ENCODE results near the gene MAT2A. TPM values are rescaled to one million over a fixed set of nuclear protein-coding genes. Genes with fewer than 3 reads are reported as not detected.

Gene MAT2A
- total and polyA plus RNA-seq, 10 of the 15 experiments (the other 5 are each of a cell fraction or from before 2014, with no cell fraction given): 97.6 to 408 (median 290) TPM

DNA sequence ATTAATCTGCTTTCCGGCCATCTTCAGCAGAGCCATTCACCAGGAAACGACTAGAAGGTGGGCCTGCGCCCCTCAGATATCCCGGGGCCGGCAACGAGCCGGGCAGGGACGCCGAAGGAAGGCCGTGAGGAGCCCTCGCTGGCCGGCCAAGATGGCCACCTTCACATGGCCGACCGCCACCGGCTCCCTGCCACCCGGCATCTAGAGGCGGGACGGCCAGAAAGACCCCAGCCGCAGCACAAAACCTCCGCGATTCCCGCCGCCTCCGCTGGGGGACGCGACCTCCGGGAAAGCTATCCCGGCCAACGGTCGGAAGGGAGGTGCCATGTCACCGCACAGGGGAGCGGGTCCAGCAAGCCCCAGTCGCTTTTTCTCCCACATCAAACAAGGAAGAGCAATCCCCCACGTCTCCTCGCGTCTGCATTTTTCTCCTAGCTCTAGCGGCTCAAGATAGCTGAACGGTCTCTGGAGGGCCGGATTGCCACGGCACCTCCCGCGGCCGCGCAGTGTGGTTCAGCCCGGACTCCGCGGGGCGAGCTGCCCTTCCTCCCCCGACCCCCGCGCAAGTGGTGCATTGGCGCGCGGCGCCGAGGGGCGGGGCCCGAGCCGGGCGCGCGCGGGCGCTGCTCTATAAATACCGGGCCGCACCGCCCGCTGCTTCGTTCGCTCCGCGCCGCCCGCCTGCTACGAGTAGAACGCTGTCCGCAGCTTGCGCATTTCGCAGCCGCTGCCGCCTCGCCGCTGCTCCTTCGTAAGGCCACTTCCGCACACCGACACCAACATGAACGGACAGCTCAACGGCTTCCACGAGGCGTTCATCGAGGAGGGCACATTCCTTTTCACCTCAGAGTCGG, at the start of gene MAT2A (continued):
- TF ChIP-seq, protein P1, sequence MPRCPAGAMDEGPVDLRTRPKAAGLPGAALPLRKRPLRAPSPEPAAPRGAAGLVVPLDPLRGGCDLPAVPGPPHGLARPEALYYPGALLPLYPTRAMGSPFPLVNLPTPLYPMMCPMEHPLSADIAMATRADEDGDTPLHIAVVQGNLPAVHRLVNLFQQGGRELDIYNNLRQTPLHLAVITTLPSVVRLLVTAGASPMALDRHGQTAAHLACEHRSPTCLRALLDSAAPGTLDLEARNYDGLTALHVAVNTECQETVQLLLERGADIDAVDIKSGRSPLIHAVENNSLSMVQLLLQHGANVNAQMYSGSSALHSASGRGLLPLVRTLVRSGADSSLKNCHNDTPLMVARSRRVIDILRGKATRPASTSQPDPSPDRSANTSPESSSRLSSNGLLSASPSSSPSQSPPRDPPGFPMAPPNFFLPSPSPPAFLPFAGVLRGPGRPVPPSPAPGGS (IDR thresholded peaks at IDR 0.05; ENCODE audit: borderline replicate concordance, insufficient read depth, low read depth, low read length, poor library complexity, severe bottlenecking): peak; percentile 61
- TF ChIP-seq, protein P2, sequence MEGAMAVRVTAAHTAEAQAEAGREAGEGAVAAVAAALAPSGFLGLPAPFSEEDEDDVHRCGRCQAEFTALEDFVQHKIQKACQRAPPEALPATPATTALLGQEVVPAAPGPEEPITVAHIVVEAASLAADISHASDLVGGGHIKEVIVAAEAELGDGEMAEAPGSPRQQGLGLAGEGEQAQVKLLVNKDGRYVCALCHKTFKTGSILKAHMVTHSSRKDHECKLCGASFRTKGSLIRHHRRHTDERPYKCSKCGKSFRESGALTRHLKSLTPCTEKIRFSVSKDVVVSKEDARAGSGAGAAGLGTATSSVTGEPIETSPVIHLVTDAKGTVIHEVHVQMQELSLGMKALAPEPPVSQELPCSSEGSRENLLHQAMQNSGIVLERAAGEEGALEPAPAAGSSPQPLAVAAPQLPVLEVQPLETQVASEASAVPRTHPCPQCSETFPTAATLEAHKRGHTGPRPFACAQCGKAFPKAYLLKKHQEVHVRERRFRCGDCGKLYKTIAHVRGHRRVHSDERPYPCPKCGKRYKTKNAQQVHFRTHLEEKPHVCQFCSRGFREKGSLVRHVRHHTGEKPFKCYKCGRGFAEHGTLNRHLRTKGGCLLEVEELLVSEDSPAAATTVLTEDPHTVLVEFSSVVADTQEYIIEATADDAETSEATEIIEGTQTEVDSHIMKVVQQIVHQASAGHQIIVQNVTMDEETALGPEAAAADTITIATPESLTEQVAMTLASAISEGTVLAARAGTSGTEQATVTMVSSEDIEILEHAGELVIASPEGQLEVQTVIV (IDR thresholded peaks at IDR 0.05; ENCODE audit: borderline replicate concordance, partially characterized antibody): peak; percentile 75
- TF ChIP-seq NR2C1 (IDR thresholded peaks at IDR 0.05): peak; percentile 26; the same call in 1 of the 2 replicates
- TF ChIP-seq JUND (IDR thresholded peaks at IDR 0.05; ENCODE audit: low read depth, low read length): peak; percentile 98
- TF ChIP-seq PML (IDR thresholded peaks at IDR 0.05; ENCODE audit: low read length): peak; percentile 100
- TF ChIP-seq, protein P3, sequence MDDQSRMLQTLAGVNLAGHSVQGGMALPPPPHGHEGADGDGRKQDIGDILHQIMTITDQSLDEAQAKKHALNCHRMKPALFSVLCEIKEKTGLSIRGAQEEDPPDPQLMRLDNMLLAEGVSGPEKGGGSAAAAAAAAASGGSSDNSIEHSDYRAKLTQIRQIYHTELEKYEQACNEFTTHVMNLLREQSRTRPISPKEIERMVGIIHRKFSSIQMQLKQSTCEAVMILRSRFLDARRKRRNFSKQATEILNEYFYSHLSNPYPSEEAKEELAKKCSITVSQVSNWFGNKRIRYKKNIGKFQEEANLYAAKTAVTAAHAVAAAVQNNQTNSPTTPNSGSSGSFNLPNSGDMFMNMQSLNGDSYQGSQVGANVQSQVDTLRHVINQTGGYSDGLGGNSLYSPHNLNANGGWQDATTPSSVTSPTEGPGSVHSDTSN (IDR thresholded peaks at IDR 0.05; ENCODE audit: insufficient replicate concordance, low read depth, low read length): peak; percentile 52
- 0 out of 2 replicates have a peak, but pooled peaks have one; percentile 13 for TF ChIP-seq TARDBP (IDR thresholded peaks at IDR 0.05; ENCODE audit: borderline replicate concordance)
- TF ChIP-seq EED (IDR thresholded peaks at IDR 0.05; ENCODE audit: low read depth): peak; percentile 89
- peak; percentile 45 for TF ChIP-seq SIX5 (IDR thresholded peaks at IDR 0.05; ENCODE audit: low read depth, low read length, severe bottlenecking)
- no peak for TF ChIP-seq STAT3 (IDR thresholded peaks at IDR 0.05; ENCODE audit: low read depth, low read length)
- TF ChIP-seq, protein P4, sequence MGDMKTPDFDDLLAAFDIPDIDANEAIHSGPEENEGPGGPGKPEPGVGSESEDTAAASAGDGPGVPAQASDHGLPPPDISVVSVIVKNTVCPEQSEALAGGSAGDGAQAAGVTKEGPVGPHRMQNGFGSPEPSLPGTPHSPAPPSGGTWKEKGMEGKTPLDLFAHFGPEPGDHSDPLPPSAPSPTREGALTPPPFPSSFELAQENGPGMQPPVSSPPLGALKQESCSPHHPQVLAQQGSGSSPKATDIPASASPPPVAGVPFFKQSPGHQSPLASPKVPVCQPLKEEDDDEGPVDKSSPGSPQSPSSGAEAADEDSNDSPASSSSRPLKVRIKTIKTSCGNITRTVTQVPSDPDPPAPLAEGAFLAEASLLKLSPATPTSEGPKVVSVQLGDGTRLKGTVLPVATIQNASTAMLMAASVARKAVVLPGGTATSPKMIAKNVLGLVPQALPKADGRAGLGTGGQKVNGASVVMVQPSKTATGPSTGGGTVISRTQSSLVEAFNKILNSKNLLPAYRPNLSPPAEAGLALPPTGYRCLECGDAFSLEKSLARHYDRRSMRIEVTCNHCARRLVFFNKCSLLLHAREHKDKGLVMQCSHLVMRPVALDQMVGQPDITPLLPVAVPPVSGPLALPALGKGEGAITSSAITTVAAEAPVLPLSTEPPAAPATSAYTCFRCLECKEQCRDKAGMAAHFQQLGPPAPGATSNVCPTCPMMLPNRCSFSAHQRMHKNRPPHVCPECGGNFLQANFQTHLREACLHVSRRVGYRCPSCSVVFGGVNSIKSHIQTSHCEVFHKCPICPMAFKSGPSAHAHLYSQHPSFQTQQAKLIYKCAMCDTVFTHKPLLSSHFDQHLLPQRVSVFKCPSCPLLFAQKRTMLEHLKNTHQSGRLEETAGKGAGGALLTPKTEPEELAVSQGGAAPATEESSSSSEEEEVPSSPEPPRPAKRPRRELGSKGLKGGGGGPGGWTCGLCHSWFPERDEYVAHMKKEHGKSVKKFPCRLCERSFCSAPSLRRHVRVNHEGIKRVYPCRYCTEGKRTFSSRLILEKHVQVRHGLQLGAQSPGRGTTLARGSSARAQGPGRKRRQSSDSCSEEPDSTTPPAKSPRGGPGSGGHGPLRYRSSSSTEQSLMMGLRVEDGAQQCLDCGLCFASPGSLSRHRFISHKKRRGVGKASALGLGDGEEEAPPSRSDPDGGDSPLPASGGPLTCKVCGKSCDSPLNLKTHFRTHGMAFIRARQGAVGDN (IDR thresholded peaks at IDR 0.05): peak; percentile 98
- TF ChIP-seq ATF7 (IDR thresholded peaks at IDR 0.05; ENCODE audit: low read depth): peak; percentile 99
- TF ChIP-seq SUZ12 (IDR thresholded peaks at IDR 0.05; ENCODE audit: unreplicated experiment): no peak
- TF ChIP-seq SMAD1 (IDR thresholded peaks at IDR 0.05; ENCODE audit: low read depth, partially characterized antibody): peak; percentile 78
- TF ChIP-seq, protein P5, sequence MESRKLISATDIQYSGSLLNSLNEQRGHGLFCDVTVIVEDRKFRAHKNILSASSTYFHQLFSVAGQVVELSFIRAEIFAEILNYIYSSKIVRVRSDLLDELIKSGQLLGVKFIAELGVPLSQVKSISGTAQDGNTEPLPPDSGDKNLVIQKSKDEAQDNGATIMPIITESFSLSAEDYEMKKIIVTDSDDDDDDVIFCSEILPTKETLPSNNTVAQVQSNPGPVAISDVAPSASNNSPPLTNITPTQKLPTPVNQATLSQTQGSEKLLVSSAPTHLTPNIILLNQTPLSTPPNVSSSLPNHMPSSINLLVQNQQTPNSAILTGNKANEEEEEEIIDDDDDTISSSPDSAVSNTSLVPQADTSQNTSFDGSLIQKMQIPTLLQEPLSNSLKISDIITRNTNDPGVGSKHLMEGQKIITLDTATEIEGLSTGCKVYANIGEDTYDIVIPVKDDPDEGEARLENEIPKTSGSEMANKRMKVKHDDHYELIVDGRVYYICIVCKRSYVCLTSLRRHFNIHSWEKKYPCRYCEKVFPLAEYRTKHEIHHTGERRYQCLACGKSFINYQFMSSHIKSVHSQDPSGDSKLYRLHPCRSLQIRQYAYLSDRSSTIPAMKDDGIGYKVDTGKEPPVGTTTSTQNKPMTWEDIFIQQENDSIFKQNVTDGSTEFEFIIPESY (IDR thresholded peaks at IDR 0.05): no peak
- TF ChIP-seq YY1 (IDR thresholded peaks at IDR 0.05; ENCODE audit: low read depth, low read length): peak; percentile 97
- TF ChIP-seq BHLHE40 (IDR thresholded peaks at IDR 0.05; ENCODE audit: borderline replicate concordance in 1 of 2, low read depth in 2 of 2, low read length in 1 of 2): peak; percentile 98
